GM12878 (cell line): ENCODE results near the gene ZNF552.

ENCODE experiments used
- JUND ChIP-seq: IDR thresholded peaks from 2 replicates; pipeline ENCODE4 v1.6.1; 2012; ENCODE audit warnings: low read depth, mild to moderate bottlenecking, low read length, improper control_type of control experiment, moderate library complexity
- NFXL1 ChIP-seq: fragments of 450-650 bp; IDR thresholded peaks from 2 replicates; pipeline ENCODE4 v1.6.1; 2017; ENCODE audit warnings: antibody characterized with exemption, mild to moderate bottlenecking, borderline replicate concordance
- POLR2AphosphoS5 ChIP-seq: IDR thresholded peaks from 2 replicates; pipeline ENCODE4 v1.6.1; 2011; ENCODE audit warnings: mild to moderate bottlenecking, low read length, inconsistent platforms
- SMARCA5 ChIP-seq: fragments of 450-650 bp; IDR thresholded peaks from 2 replicates; pipeline ENCODE4 v1.6.1; 2017; ENCODE audit warnings: mild to moderate bottlenecking
- SP1 ChIP-seq: IDR thresholded peaks from one replicate; pipeline ENCODE4 v1.6.1; 2011; ENCODE audit warnings: low read depth, low read length
- SPI1 ChIP-seq: IDR thresholded peaks from 2 replicates; pipeline ENCODE4 v1.6.1; 2011; ENCODE audit warnings: low read depth, mild to moderate bottlenecking, low read length, moderate library complexity, borderline replicate concordance; ENCODE audit not compliant: insufficient read depth
- SUZ12 ChIP-seq: fragments of 200-600 bp; sonication (generic); IDR thresholded peaks from one replicate; pipeline ENCODE4 v1.6.1; 2018; ENCODE audit warnings: antibody characterized with exemption, mild to moderate bottlenecking; ENCODE audit not compliant: unreplicated experiment
- TF ChIP-seq, protein P1 (sequence below), 3 experiments: IDR thresholded peaks in 2 of 3; conservative IDR thresholded peaks in 1 of 3; 2 replicates each; pipeline ENCODE4 v1.5.1; 2011; ENCODE audit warnings: low read depth in 3 of 3, low read length in 3 of 3, mild to moderate bottlenecking in 3 of 3, control low read depth in 2 of 3, moderate library complexity in 2 of 3, inconsistent platforms in 1 of 3, mixed read lengths in 1 of 3; ENCODE audit not compliant: control insufficient read depth in 2 of 3, insufficient read depth in 1 of 3; ENCODE audit errors: extremely low read depth in 1 of 3

DNA sequence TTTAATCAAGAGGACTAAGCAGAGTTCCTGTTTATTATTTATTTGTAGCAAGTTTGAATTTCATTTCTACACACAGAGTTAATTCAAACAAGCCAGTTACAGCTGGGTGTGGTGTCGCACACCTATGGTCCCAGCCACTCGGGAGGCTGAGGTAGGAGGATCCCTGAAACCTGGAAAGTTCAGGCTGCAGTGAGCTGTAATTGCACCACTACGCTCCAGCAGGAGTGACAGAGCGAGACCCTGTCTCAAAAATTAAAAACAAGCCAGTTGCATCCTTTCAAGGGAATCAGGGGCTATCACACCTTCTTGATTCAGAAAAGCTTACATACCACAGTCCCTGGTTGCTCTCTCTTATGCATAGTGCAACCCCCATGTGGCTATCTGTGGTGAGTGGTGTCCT is 25.4 kb downstream of the ZNF552 start:
- no peak for TF ChIP-seq POLR2AphosphoS5
- TF ChIP-seq SP1: no peak
- no peak for TF ChIP-seq JUND
- no peak for TF ChIP-seq NFXL1
- TF ChIP-seq SUZ12: no peak
- no peak for TF ChIP-seq SPI1
- no peak for TF ChIP-seq SMARCA5
- TF ChIP-seq, protein P1, sequence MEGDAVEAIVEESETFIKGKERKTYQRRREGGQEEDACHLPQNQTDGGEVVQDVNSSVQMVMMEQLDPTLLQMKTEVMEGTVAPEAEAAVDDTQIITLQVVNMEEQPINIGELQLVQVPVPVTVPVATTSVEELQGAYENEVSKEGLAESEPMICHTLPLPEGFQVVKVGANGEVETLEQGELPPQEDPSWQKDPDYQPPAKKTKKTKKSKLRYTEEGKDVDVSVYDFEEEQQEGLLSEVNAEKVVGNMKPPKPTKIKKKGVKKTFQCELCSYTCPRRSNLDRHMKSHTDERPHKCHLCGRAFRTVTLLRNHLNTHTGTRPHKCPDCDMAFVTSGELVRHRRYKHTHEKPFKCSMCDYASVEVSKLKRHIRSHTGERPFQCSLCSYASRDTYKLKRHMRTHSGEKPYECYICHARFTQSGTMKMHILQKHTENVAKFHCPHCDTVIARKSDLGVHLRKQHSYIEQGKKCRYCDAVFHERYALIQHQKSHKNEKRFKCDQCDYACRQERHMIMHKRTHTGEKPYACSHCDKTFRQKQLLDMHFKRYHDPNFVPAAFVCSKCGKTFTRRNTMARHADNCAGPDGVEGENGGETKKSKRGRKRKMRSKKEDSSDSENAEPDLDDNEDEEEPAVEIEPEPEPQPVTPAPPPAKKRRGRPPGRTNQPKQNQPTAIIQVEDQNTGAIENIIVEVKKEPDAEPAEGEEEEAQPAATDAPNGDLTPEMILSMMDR (IDR thresholded peaks at IDR 0.05 in 2 of 3, conservative IDR thresholded peaks at IDR 0.05 in 1 of 3; ENCODE audit: control insufficient read depth in 2 of 3, extremely low read depth in 1 of 3, insufficient read depth in 1 of 3, low read depth in 3 of 3, low read length in 3 of 3): no peak
